HepG2 (cell line): Measurements from ENCODE around the gene RTCA. TPM values are rescaled to one million over a fixed set of nuclear protein-coding genes. Genes with fewer than 3 reads are reported as not detected.
A peak's percentile ranks its signal among the peaks of the same experiment; 100 is the strongest.

Source experiments
- ATAC-seq: fragments of 200-7000 bp; cut with Tn5 transposase; 3 replicates; pipeline ENCODE4 v1.9.1; 2020; ENCODE audit warnings: mild to moderate bottlenecking, moderate library complexity
- BruUV-seq: library from RNA; stranded (reverse); fragments of 400-500 nt; replicated peaks from 2 replicates; lab custom pipeline; 2021; lab: Mats Ljungman, UMichigan
- CTCF ChIA-PET: fragments of 300-600 bp; formaldehyde crosslinking; extraction: SDS; loops from one replicate; lab custom pipeline; 2021; ENCODE audit warnings: low total read pairs, inconsistent platforms, low intra/inter-chr PET ratio; lab: Yijun Ruan, JAX
- POLR2A ChIA-PET: fragments of 350-600 bp; sonication (Branson Sonifier 250); formaldehyde crosslinking; loops from one replicate; lab custom pipeline; 2020; ENCODE audit warnings: antibody characterized with exemption, inconsistent platforms; lab: Yijun Ruan, JAX
- DNase-seq: peaks from one replicate; pipeline ENCODE4 v3.0.0-alpha.2; 2015; ENCODE audit warnings: low spot score
- FAIRE-seq: peaks from 3 replicates; lab custom pipeline; 2011; peaks lifted over from hg19 to GRCh38; lab: Jason Lieb, UNC
- H2AFZ ChIP-seq: one replicate; pipeline ENCODE4 v1.6.1; 2011; ENCODE audit warnings: low read length, inconsistent platforms
- H3K27ac ChIP-seq: fragments of 300-600 bp; 3 replicates; pipeline ENCODE4 v1.8.0; 2011; ENCODE audit warnings: mixed run types, mild to moderate bottlenecking, mixed read lengths, low read length, inconsistent platforms; ENCODE audit not compliant: insufficient read depth; ENCODE audit errors: extremely low read length
- H3K27me3 ChIP-seq, 2 experiments: fragments of 200-600 bp in 1 of 2; 2 replicates in 1 of 2; 3 replicates in 1 of 2; pipeline versions ENCODE4 v1.6.0 to v1.8.0; 2011; ENCODE audit warnings: low read length in 2 of 2, mild to moderate bottlenecking in 2 of 2, moderate library complexity in 2 of 2, inconsistent platforms in 1 of 2; ENCODE audit not compliant: insufficient read depth in 2 of 2, control insufficient read depth in 1 of 2
- H3K36me3 ChIP-seq, 2 experiments: fragments of 200-600 bp in 1 of 2; replicated peaks in 1 of 2; 2 replicates in 1 of 2; 3 replicates in 1 of 2; pipeline versions ENCODE4 v1.5.1 to v1.8.0; 2011; ENCODE audit warnings: low read length in 2 of 2, inconsistent platforms in 1 of 2; ENCODE audit not compliant: insufficient read depth in 2 of 2, control insufficient read depth in 1 of 2
- H3K4me1 ChIP-seq: 2 replicates; pipeline ENCODE4 v1.5.1; 2012; ENCODE audit warnings: low read length, inconsistent platforms; ENCODE audit not compliant: insufficient read depth
- H3K4me2 ChIP-seq: 2 replicates; pipeline ENCODE4 v1.6.0; 2011; ENCODE audit warnings: low read depth, low read length, inconsistent platforms
- H3K4me3 ChIP-seq, 3 experiments: fragments of 200-600 bp in 1 of 3; sonication (generic), shearing (Covaris generic) in 1 of 3; replicated peaks in 1 of 3; 2 replicates each; pipeline ENCODE4 v1.5.1; 2011 to 2016; ENCODE audit warnings: low read length in 3 of 3, inconsistent platforms in 2 of 3, low read depth in 2 of 3, mild to moderate bottlenecking in 2 of 3, control low read depth in 1 of 3, mixed read lengths in 1 of 3; ENCODE audit not compliant: insufficient read depth in 1 of 3
- H3K79me2 ChIP-seq: one replicate; pipeline ENCODE4 v1.6.1; 2011; ENCODE audit warnings: low read length, inconsistent platforms; ENCODE audit not compliant: insufficient read depth
- H3K9ac ChIP-seq: 2 replicates; pipeline ENCODE4 v1.6.0; 2011; ENCODE audit warnings: mild to moderate bottlenecking, low read depth, low read length, inconsistent platforms; ENCODE audit not compliant: insufficient read depth
- H3K9me3 ChIP-seq: 2 replicates; pipeline ENCODE4 v1.5.1; 2012; ENCODE audit warnings: mild to moderate bottlenecking, low read length
- H4K20me1 ChIP-seq: 2 replicates; pipeline ENCODE4 v1.6.0; 2011; ENCODE audit warnings: inconsistent platforms, mild to moderate bottlenecking, low read length, moderate library complexity; ENCODE audit not compliant: insufficient read depth
- ADNP ChIP-seq: sonication (generic); formaldehyde crosslinking; IDR thresholded peaks from 2 replicates; pipeline ENCODE4 v1.4.0; 2020; ENCODE audit warnings: missing genetic modification reagents
- BRCA1 ChIP-seq: sonication (generic); formaldehyde crosslinking; IDR thresholded peaks from 2 replicates; pipeline ENCODE4 v1.4.0; 2020; ENCODE audit warnings: missing genetic modification reagents
- NCOA5 ChIP-seq: sonication (generic); formaldehyde crosslinking; IDR thresholded peaks from 2 replicates; pipeline ENCODE4 v1.4.0; 2020; ENCODE audit warnings: missing genetic modification reagents
- ONECUT2 ChIP-seq: sonication (generic); formaldehyde crosslinking; IDR thresholded peaks from 2 replicates; pipeline ENCODE4 v1.4.0; 2020; ENCODE audit warnings: missing genetic modification reagents
- PHF21A ChIP-seq: sonication (generic); formaldehyde crosslinking; IDR thresholded peaks from 2 replicates; pipeline ENCODE4 v1.5.0; 2020; ENCODE audit warnings: mild to moderate bottlenecking, missing genetic modification reagents
- RFX1 ChIP-seq: fragments of 450-650 bp; IDR thresholded peaks from 2 replicates; pipeline ENCODE4 v1.6.1; 2017
- ZBTB8A ChIP-seq: sonication (generic); formaldehyde crosslinking; IDR thresholded peaks from 2 replicates; pipeline ENCODE4 v1.4.0; 2020; ENCODE audit warnings: mild to moderate bottlenecking, low read depth, missing genetic modification reagents, borderline replicate concordance
- ZNF280B ChIP-seq: sonication (generic); formaldehyde crosslinking; IDR thresholded peaks from 2 replicates; pipeline ENCODE4 v1.5.0; 2020; ENCODE audit warnings: missing genetic modification reagents, mild to moderate bottlenecking, borderline replicate concordance
- ZNF362 ChIP-seq: sonication (generic); formaldehyde crosslinking; IDR thresholded peaks from 2 replicates; pipeline ENCODE4 v1.4.0; 2020; ENCODE audit warnings: missing genetic modification reagents, mild to moderate bottlenecking, borderline replicate concordance
- ZNF451 ChIP-seq: sonication (generic); formaldehyde crosslinking; IDR thresholded peaks from 2 replicates; pipeline ENCODE4 v1.5.0; 2020; ENCODE audit warnings: mild to moderate bottlenecking, missing genetic modification reagents
- ZSCAN20 ChIP-seq: sonication (generic); formaldehyde crosslinking; IDR thresholded peaks from 2 replicates; pipeline ENCODE4 v1.4.0; 2020; ENCODE audit warnings: missing genetic modification reagents, mild to moderate bottlenecking, borderline replicate concordance
- WGBS: methylation state at CpG from one replicate; pipeline ENCODE4 v1.1.6; 2017; ENCODE audit warnings: low lambda C conversion rate; 5-methylcytosine and 5-hydroxymethylcytosine counted together
- in situ Hi-C: cut with HindIII; loops from 2 replicates; pipeline ENCODE4 v1.10.0; 2017; ENCODE audit warnings: low pct_unique_long_range_greater_than_20kb; ENCODE audit not compliant: extremely low pct_ligation_motif_present
- intact Hi-C: fragments of 100-400 bp; cut with micrococcal nuclease; formaldehyde crosslinking; loops from one replicate; pipeline ENCODE4 v1.10.0; 2022; ENCODE audit not compliant: unreplicated experiment
- polyA plus RNA-seq, 8 experiments: library from polyadenylated mRNA; depleted of rRNA in 3 of 8; stranded (reverse) in 7 of 8; unstranded in 1 of 8; fragments of >200 nt; fragmentation: Illumina TruSeq in 4 of 8; extraction: Trizol in 4 of 8; gene quantifications; 2 replicates each; pipeline versions ENCODE4 v1.2.1 to v1.2.3, GENCODE V29; 2011 to 2016; ENCODE audit warnings: low read depth in 4 of 8, missing spikeins in 1 of 8, mixed read lengths in 1 of 8; ENCODE audit not compliant: insufficient read depth in 1 of 8
- total RNA-seq, 5 experiments: library from RNA; depleted of rRNA; stranded (reverse); fragments of >200 nt; fragmentation: Illumina TruSeq; extraction: Trizol; gene quantifications; 2 replicates each; pipeline ENCODE4 v1.2.3, GENCODE V29; 2016; ENCODE audit warnings: low read depth in 1 of 5

The RTCA gene
- total and polyA plus RNA-seq, 2 of the 13 experiments (the other 11 are each of a cell fraction or from before 2014, with no cell fraction given), result 22.7 to 31.0 TPM

GRCh38 chr1:100265562-100265930, 470 bp upstream of the RTCA start (continued):
- no peak for TF ChIP-seq ZNF280B (CRISPR knock-in tag)
- TF ChIP-seq ZBTB8A (CRISPR knock-in tag), result no peak
- TF ChIP-seq RFX1, result peak; percentile 36; the same call in 1 of the 2 replicates
- no peak for TF ChIP-seq ADNP (CRISPR knock-in tag)
- TF ChIP-seq ONECUT2 (CRISPR knock-in tag), result no peak

GRCh38 chr1:100266741-100267140, 725 bp downstream of the RTCA start:
- intact Hi-C loops (loop anchor here (2.0 to 5.0 kb wide), 4 partner anchors 14 to 191 kb away; partner anchors contain the start of genes SASS6 and TRMT13), in situ Hi-C loops (loop anchor here (5.0 to 10.0 kb wide), 2 partner anchors 86 to 188 kb away; partner anchors contain the start of gene CDC14A)
- peak overlapping the region; percentile 89 for H3K27ac ChIP-seq
- H3K79me2 ChIP-seq, result peaks cover 29% of the 10 kb centered on the region
- ATAC-seq, result peak; percentile 58; the same call in 2 of the 3 replicates
- TSS peak; percentile 69 for BruUV-seq
- ChIA-PET CTCF (no interaction called here), POLR2A (interaction anchor here (1.7 to 5.3 kb wide), 4 partner anchors 17 to 134 kb away, joined by 5 to 69 read pairs (median 12); partner anchors contain the start of genes CDC14A, DBT, SASS6 and TRMT13)
- H3K9me3 ChIP-seq, result no peaks in the 10 kb centered on the region
- 0% methylated on average over 8 of the region's 8 CpGs for WGBS
- TF ChIP-seq ZSCAN20 (CRISPR knock-in tag), result no peak
- TF ChIP-seq PHF21A, result 0 out of 2 replicates have a peak, but pooled peaks have one; percentile 7
- TF ChIP-seq NCOA5 (CRISPR knock-in tag), result no peak
- TF ChIP-seq BRCA1 (CRISPR knock-in tag), result no peak
- TF ChIP-seq ZNF362 (CRISPR knock-in tag), result no peak
- TF ChIP-seq ZNF451 (CRISPR knock-in tag), result 0 out of 2 replicates have a peak, but pooled peaks have one; percentile 5
- FAIRE-seq, result no peak
- H4K20me1 ChIP-seq, result no peaks in the 10 kb centered on the region
- peak overlapping the region; percentile 86 for H3K4me2 ChIP-seq
- DNase-seq, result no peak
- H3K4me1 ChIP-seq, result peaks cover 39% of the 10 kb centered on the region
- H3K27me3 ChIP-seq, result no peaks in the 10 kb centered on the region; a peak in 1 of 5 replicates
- H3K4me3 ChIP-seq, result peak overlapping the region; percentile 94 to 99 (median 98)
- H3K9ac ChIP-seq, result peak overlapping the region; percentile 89
- H2AFZ ChIP-seq, result no peak overlapping the region
- H3K36me3 ChIP-seq, result peaks cover 6 to 20% of the 10 kb centered on the region in 2 experiments
